SKM-1 (cell line): ENCODE measurements around the gene USP54.

Experiments used
- DNase-seq: peaks from one replicate; lab custom pipeline; 2025; ENCODE audit not compliant: unreplicated experiment; lab: John Stamatoyannopoulos, UW

Gene USP54

GRCh38 chr10:73529089-73529832, 61.9 kb downstream of the USP54 start:
- DNase-seq: peak; percentile 86

GRCh38 chr10:73522263-73522662, 68.9 kb downstream of the USP54 start:
- DNase-seq: no peak

GRCh38 chr10:73519336-73519735, 71.8 kb downstream of the USP54 start:
- no peak for DNase-seq

- DNase-seq: no peak
These were observed 73.8 kb downstream of the USP54 start for GRCh38 chr10:73517166-73517888.

GRCh38 chr10:73512207-73512743, 78.9 kb downstream of the USP54 start:
- DNase-seq: no peak

GRCh38 chr10:73509695-73510094, 81.4 kb downstream of the USP54 start:
- DNase-seq: no peak

- no peak for DNase-seq
These were observed 84.7 kb downstream of the USP54 start for GRCh38 chr10:73506491-73506890.

GRCh38 chr10:73506074-73506473, 85.1 kb downstream of the USP54 start:
- no peak for DNase-seq

- no peak for DNase-seq
These were observed 88.1 kb downstream of the USP54 start for GRCh38 chr10:73503037-73503436.

- no peak for DNase-seq
These were observed 89.5 kb downstream of the USP54 start for GRCh38 chr10:73501651-73502050.

- DNase-seq: no peak
These were observed 93.5 kb downstream of the USP54 start for GRCh38 chr10:73497623-73498022.

- peak; percentile 89 for DNase-seq
These were observed 95.1 kb downstream of the USP54 start, which contains the start of gene PPP3CB for GRCh38 chr10:73495884-73496674. TSS of gene PPP3CB (minus strand) at chr10:73496024. CDS start at chr10:73495889, 135 bp downstream.

- DNase-seq: peak; percentile 71
These were observed 95.8 kb downstream of the USP54 start for GRCh38 chr10:73495226-73495883.

- DNase-seq: no peak
These were observed 96.3 kb downstream of the USP54 start for GRCh38 chr10:73494877-73495225.

- no peak for DNase-seq
These were observed 96.9 kb downstream of the USP54 start for GRCh38 chr10:73494213-73494612.

- no peak for DNase-seq
These were observed 97.4 kb downstream of the USP54 start for GRCh38 chr10:73493781-73494180.

GRCh38 chr10:73486601-73487000, 104.5 kb downstream of the USP54 start:
- no peak for DNase-seq

- no peak for DNase-seq
These were observed 105.8 kb downstream of the USP54 start for GRCh38 chr10:73485320-73485719.

GRCh38 chr10:73480158-73480557, 111.0 kb downstream of the USP54 start:
- DNase-seq: no peak

- no peak for DNase-seq
These were observed 112.5 kb downstream of the USP54 start for GRCh38 chr10:73478636-73479035.

- no peak for DNase-seq
These were observed 119.9 kb downstream of the USP54 start for GRCh38 chr10:73471226-73471625.
